CD4-positive, alpha-beta memory T cell (primary cell): ENCODE data around the gene TERB2. TPM values are rescaled to one million over a fixed set of nuclear protein-coding genes. Genes with fewer than 3 reads are reported as not detected.
"Not testable (repeated sequence)": the region's sequence is repeated elsewhere in the genome, so short reads cannot be mapped to it uniquely, and the experiment has no call there.

ENCODE experiments used
- CTCF ChIA-PET: fragments of 350-600 bp; sonication (Branson Sonifier 250); formaldehyde crosslinking; loops from one replicate; lab custom pipeline; 2021; ENCODE audit warnings: inconsistent platforms; ENCODE audit not compliant: partially characterized antibody; lab: Charles Lee
- POLR2A ChIA-PET: fragments of 350-600 bp; sonication (Branson Sonifier 250); formaldehyde crosslinking; loops from one replicate; lab custom pipeline; 2021; ENCODE audit not compliant: partially characterized antibody; lab: Charles Lee
- DNase-seq, 5 donors: peaks; one replicate each; pipeline versions ENCODE4 v3.0.0 to v3.0.0-alpha.2; 2020 to 2022; ENCODE audit warnings: mixed read lengths in 1 of 5
- H3K27ac ChIP-seq: one replicate; pipeline ENCODE4 v1.7.0; 2013; ENCODE audit warnings: low read depth, low read length
- H3K27me3 ChIP-seq: 2 replicates; pipeline ENCODE4 v1.7.0; 2013; ENCODE audit warnings: mild to moderate bottlenecking, low read length, moderate library complexity; ENCODE audit not compliant: insufficient read depth
- H3K36me3 ChIP-seq: 2 replicates; pipeline ENCODE4 v1.7.0; 2013; ENCODE audit warnings: mild to moderate bottlenecking, low read length, moderate library complexity; ENCODE audit not compliant: insufficient read depth
- H3K4me1 ChIP-seq: 2 replicates; pipeline ENCODE4 v1.7.0; 2013; ENCODE audit warnings: mild to moderate bottlenecking, low read length, moderate library complexity; ENCODE audit not compliant: insufficient read depth
- H3K4me3 ChIP-seq, 2 donors: one replicate each; pipeline ENCODE4 v1.7.0; 2013; ENCODE audit warnings: low read length in 2 of 2, mild to moderate bottlenecking in 1 of 2
- H3K9me3 ChIP-seq, 2 donors: one replicate each; pipeline ENCODE4 v1.7.0; 2013; ENCODE audit warnings: low read length in 2 of 2, control low read depth in 1 of 2; ENCODE audit not compliant: control insufficient read depth in 1 of 2
- H3K27ac Mint-ChIP-seq, 7 donors: one replicate each; pipeline ENCODE4 v1.8.0; 2020 to 2021; ENCODE audit warnings: mixed read lengths in 7 of 7, mild to moderate bottlenecking in 6 of 7, inconsistent platforms in 3 of 7, moderate library complexity in 3 of 7
- H3K27me3 Mint-ChIP-seq, 2 donors: one replicate each; pipeline ENCODE4 v1.8.0; 2020 to 2021; ENCODE audit warnings: mixed read lengths in 2 of 2
- H3K36me3 Mint-ChIP-seq, 2 donors: one replicate each; pipeline ENCODE4 v1.8.0; 2020 to 2021; ENCODE audit warnings: mixed read lengths in 2 of 2, inconsistent platforms in 1 of 2, mild to moderate bottlenecking in 1 of 2
- H3K4me1 Mint-ChIP-seq, 4 donors: one replicate each; pipeline ENCODE4 v1.8.0; 2020 to 2021; ENCODE audit warnings: mixed read lengths in 4 of 4, mild to moderate bottlenecking in 1 of 4
- H3K4me3 Mint-ChIP-seq, 8 donors: one replicate each; pipeline ENCODE4 v1.8.0; 2020 to 2021; ENCODE audit warnings: mixed read lengths in 8 of 8, mild to moderate bottlenecking in 7 of 8, moderate library complexity in 6 of 8, inconsistent platforms in 3 of 8
- H3K9me3 Mint-ChIP-seq, 8 donors: one replicate each; pipeline ENCODE4 v1.8.0; 2020 to 2021; ENCODE audit warnings: mixed read lengths in 8 of 8, mild to moderate bottlenecking in 5 of 8, inconsistent platforms in 3 of 8, moderate library complexity in 1 of 8
- intact Hi-C: fragments of 100-400 bp; cut with micrococcal nuclease; formaldehyde crosslinking; loops from one replicate; pipeline ENCODE4 v1.15.1; 2023
- polyA plus RNA-seq, 2 donors: library from polyadenylated mRNA; unstranded; fragments of 300-500 nt; fragmentation: Illumina TruSeq; gene quantifications; one replicate each; pipeline ENCODE4 v1.2.3, GENCODE V29; 2021
- total RNA-seq, 2 experiments: library from RNA; stranded (reverse); gene quantifications; one replicate each; pipeline ENCODE4 v1.2.3, GENCODE V29; 2021

The TERB2 gene
- total and polyA plus RNA-seq, 4 experiments from 2014 or later: not detected

DNA sequence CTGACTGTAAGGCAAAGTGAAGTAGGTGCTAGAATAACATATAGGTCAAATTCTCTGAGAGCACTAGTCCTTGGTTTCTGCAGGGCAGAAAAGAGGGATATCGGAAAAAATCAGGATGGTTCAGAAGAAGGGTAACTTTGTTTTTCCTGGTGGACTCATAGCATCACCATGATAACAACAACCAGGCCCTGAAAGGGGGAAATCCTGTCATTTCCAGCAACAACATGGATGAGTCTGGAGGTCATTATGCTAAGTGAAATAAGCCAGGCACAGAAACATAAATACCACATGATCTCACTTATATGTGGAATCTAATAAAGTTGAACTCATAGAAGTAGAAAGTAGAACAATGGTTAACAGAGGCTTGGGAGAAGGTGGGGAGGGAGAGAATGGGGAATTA, 27.7 kb downstream of the TERB2 start:
- H3K4me1 ChIP-seq, CTCF ChIA-PET, H3K9me3 ChIP-seq, H3K36me3 ChIP-seq, intact Hi-C loops, H3K27me3 ChIP-seq, H3K9me3 Mint-ChIP-seq, DNase-seq, POLR2A ChIA-PET, H3K27me3 Mint-ChIP-seq, H3K4me1 Mint-ChIP-seq, H3K4me3 Mint-ChIP-seq, H3K36me3 Mint-ChIP-seq, H3K4me3 ChIP-seq, H3K27ac ChIP-seq: not testable (repeated sequence)
- peak overlapping the region in 1 of 7 donors; percentile 71 for H3K27ac Mint-ChIP-seq

DNA sequence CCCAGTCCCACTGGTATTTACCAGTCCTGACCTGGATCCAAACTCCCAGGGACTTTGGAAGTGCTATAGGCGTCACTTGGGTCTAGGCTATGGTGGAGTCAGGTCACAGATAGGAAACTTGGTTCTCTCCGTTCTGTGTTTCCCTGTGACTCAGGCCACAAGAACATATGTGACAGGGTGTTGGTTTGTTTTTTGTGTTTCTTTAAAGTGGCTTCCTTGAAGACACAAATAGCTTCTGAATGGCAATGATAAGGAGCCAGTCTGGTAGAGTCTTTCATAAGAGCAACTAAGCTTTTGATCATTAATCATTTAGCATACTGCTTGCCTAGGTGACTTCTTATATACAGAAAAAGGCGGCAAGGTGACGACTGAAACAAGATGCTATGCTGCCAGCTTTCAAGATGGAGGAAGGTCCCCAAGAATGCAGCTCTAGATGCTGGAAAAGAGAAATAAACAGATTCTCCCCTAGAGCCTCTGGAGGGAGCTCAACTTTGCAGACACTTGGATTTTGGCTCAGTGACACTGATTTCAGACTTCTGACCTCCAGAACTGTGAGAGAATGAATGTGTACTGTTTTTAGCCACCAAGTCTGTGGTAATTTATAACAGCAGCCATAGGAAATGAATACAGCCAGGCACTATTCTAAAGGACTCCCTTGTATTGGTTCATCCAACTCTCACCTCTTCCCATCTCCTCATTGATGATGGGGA, 30.0 kb downstream of the TERB2 start:
- H3K27ac ChIP-seq, H3K9me3 ChIP-seq, CTCF ChIA-PET, H3K36me3 Mint-ChIP-seq, H3K9me3 Mint-ChIP-seq, H3K4me1 ChIP-seq, H3K4me1 Mint-ChIP-seq, H3K27ac Mint-ChIP-seq, H3K4me3 ChIP-seq, H3K27me3 ChIP-seq, intact Hi-C loops, H3K36me3 ChIP-seq, POLR2A ChIA-PET, H3K27me3 Mint-ChIP-seq: not testable (repeated sequence)
- DNase-seq: peak in 1 of 5 donors; percentile 43
- peak overlapping the region in 1 of 8 donors; percentile 18 for H3K4me3 Mint-ChIP-seq

DNA sequence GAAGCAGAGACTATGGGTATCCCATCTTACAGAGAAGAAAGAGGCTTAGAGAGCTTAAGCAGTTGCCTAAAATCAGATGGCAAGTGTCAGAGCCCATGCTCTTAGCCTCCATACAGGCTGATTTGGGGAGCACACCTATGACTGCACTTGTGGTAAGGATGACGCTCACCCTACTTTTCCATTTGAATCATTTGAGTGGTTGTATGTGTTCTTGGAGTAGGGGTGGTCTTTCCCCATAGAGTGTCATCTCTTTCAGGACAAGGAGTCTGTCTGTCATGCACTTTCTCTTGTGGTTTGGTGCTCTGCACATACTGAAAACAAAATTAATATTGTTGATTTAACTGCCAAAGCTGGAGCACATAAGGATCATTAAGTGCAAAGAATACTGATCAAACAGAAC, 31.2 kb downstream of the TERB2 start:
- H3K4me3 Mint-ChIP-seq, H3K27ac ChIP-seq, POLR2A ChIA-PET, H3K4me1 Mint-ChIP-seq, H3K36me3 ChIP-seq, intact Hi-C loops, H3K36me3 Mint-ChIP-seq, H3K9me3 Mint-ChIP-seq, CTCF ChIA-PET, DNase-seq, H3K9me3 ChIP-seq, H3K27ac Mint-ChIP-seq, H3K4me3 ChIP-seq, H3K27me3 ChIP-seq, H3K4me1 ChIP-seq: not testable (repeated sequence)
- H3K27me3 Mint-ChIP-seq: peaks cover 6 to 12% of the 10 kb centered on the region in 2 donors

DNA sequence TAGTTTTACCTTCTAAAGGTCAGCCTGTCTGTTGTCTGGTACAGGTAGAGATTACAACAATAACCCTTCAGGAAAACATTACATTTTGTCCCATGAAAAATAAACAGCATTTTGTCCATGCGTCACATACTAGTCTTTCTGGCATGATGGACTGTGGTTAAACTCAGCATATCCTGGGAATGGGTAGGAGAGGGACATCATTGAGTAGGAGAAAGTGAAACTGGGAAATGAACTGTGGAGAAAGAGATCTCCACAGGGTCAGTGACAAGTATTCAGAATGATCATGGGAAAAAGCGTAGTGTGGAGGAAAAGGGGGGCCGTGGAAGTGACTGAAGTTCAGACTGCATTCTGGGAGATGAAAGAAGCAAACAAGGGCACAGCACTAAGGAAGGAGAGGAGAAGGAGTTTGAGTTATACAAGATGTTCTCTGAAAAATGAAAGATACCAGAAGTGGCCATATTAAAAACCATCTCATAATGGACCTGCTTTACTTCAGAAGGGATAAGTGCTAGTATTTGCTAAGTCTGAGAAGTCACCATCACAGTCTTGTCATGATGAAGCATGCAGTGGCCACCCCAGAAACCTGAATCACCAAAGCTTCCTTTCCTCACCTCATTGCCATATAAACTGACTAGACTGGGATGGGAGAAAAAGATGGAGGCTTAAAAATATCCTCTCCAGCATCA, 31.8 kb downstream of the TERB2 start:
- H3K4me1 ChIP-seq, H3K27ac Mint-ChIP-seq, H3K36me3 ChIP-seq, DNase-seq, H3K27me3 ChIP-seq, CTCF ChIA-PET, H3K27ac ChIP-seq, H3K9me3 Mint-ChIP-seq, POLR2A ChIA-PET, intact Hi-C loops, H3K4me3 Mint-ChIP-seq, H3K4me1 Mint-ChIP-seq, H3K4me3 ChIP-seq, H3K9me3 ChIP-seq, H3K36me3 Mint-ChIP-seq: not testable (repeated sequence)
- H3K27me3 Mint-ChIP-seq: peaks cover 10 to 13% of the 10 kb centered on the region in 2 donors

DNA sequence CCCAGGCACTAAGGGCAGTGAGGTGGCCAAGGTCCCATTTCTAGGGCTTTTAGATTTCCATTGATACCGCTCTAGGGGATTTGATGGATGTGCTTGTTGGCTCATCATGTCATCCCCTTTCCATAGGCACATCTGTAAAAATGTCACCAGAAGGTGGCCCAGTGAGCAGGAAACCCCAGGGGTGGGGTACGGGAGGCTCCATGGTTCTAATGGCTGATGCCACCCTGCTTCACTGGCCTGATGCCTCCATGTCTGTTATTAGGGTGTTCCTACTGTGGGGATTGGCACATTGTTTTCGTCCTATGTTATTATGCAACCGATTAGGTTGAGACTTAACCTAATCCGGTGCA, 32.4 kb downstream of the TERB2 start:
- POLR2A ChIA-PET, H3K36me3 ChIP-seq, H3K27ac Mint-ChIP-seq, CTCF ChIA-PET, intact Hi-C loops, H3K4me3 ChIP-seq, H3K9me3 ChIP-seq, H3K27me3 ChIP-seq, DNase-seq, H3K4me3 Mint-ChIP-seq, H3K36me3 Mint-ChIP-seq, H3K27ac ChIP-seq, H3K4me1 ChIP-seq, H3K9me3 Mint-ChIP-seq, H3K4me1 Mint-ChIP-seq: not testable (repeated sequence)
- H3K27me3 Mint-ChIP-seq: peaks cover 10 to 13% of the 10 kb centered on the region in 2 donors

DNA sequence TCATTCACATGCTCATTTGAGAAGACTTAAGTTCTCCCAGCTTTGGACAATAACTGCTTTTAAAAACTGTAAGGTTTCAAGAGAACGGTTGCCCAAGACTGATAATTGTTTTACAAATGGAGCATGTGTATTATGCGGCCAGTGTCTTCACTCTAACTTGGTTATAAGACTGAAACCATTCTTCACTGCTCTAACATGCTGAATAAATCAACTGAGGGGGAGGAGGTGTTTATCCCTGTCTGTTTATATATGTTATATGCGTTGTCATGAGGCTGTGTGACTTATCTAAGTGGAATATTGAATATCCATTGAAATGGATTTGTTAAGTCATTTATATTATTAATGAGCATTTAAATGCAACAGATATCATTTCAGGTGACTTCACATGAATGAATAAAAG, 41.1 kb downstream of the TERB2 start:
- DNase-seq, H3K4me1 Mint-ChIP-seq, H3K36me3 ChIP-seq, H3K27me3 ChIP-seq, H3K27ac Mint-ChIP-seq, H3K36me3 Mint-ChIP-seq, H3K4me3 Mint-ChIP-seq, H3K9me3 Mint-ChIP-seq, POLR2A ChIA-PET, H3K9me3 ChIP-seq, H3K4me1 ChIP-seq, H3K27me3 Mint-ChIP-seq, H3K4me3 ChIP-seq, H3K27ac ChIP-seq, intact Hi-C loops: not testable (repeated sequence)
- CTCF ChIA-PET: interaction anchor here (0.7 kb wide), 1 partner anchor 25 kb away, joined by 3 read pairs; the partner anchor contains the start of gene SORD

DNA sequence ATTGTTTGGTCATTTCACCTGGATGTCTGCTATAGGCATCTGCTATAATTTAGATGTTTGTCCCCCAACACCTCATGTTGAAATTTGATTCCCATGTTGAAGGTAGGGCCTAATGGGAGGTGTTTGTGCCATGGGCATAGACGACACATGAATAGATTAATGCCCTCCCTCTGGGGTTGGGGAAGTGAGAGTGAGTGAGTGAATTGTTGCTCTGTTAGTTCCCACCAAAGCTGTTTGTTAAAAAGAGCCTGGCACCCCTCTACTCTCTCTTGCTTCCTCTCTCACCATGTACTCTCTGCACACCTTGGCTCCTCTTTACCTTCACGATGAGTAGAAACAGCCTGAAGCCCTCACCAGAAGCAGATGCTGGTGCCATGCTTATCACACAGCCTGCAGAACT, 42.6 kb downstream of the TERB2 start:
- no peak for DNase-seq
- intact Hi-C loops: no loop called here
- Mint-ChIP-seq H3K9me3 (no peaks in the 10 kb centered on the region), H3K27me3 (peaks cover 2% of the 10 kb centered on the region in 2 donors), H3K4me3 (no peak overlapping the region), H3K36me3 (no peaks in the 10 kb centered on the region), H3K27ac (no peak overlapping the region), H3K4me1 (no peaks in the 10 kb centered on the region)
- no peaks in the 10 kb centered on the region for H3K9me3 ChIP-seq
- no peak overlapping the region for H3K4me3 ChIP-seq
- POLR2A ChIA-PET: no interaction called here
- CTCF ChIA-PET: no interaction called here
- H3K36me3 ChIP-seq: no peaks in the 10 kb centered on the region
- no peak overlapping the region for H3K27ac ChIP-seq
- no peaks in the 10 kb centered on the region for H3K27me3 ChIP-seq
- H3K4me1 ChIP-seq: no peaks in the 10 kb centered on the region
